EL (cell line): ENCODE data around the gene POLD1.
"Not testable (repeated sequence)": the region's sequence is repeated elsewhere in the genome, so short reads cannot be mapped to it uniquely, and the experiment has no call there.

Source experiments
- DNase-seq: peaks from one replicate; pipeline ENCODE4 v3.0.0-alpha.2; 2016

The POLD1 gene

GRCh38 chr19:50383852-50384684 lies at the start of gene POLD1:
TSS of gene POLD1 (plus strand) at chr19:50384347. CDS start at chr19:50398852, 14,505 bp downstream.
- DNase-seq, result peak; percentile 97

- DNase-seq, result no peak
Measured at GRCh38 chr19:50334741-50335421, 49.3 kb upstream of the POLD1 start.

GRCh38 chr19:50337031-50337430 lies 47.1 kb upstream of the POLD1 start:
- DNase-seq, result not testable (repeated sequence)

- DNase-seq, result no peak
Measured at GRCh38 chr19:50340331-50340730, 43.8 kb upstream of the POLD1 start.

GRCh38 chr19:50341091-50341564 lies 43.0 kb upstream of the POLD1 start:
- no peak for DNase-seq

- DNase-seq, result no peak
Measured at GRCh38 chr19:50344661-50345318, 39.4 kb upstream of the POLD1 start.

- DNase-seq, result not testable (repeated sequence)
Measured at GRCh38 chr19:50347089-50347581, 37.0 kb upstream of the POLD1 start.

- no peak for DNase-seq
Measured at GRCh38 chr19:50349277-50350057, 34.7 kb upstream of the POLD1 start.

- no peak for DNase-seq
Measured at GRCh38 chr19:50352242-50352641, 31.9 kb upstream of the POLD1 start.

GRCh38 chr19:50353487-50353880 lies 30.7 kb upstream of the POLD1 start:
- not testable (repeated sequence) for DNase-seq

GRCh38 chr19:50356691-50357177 lies 27.4 kb upstream of the POLD1 start:
- DNase-seq, result no peak

- DNase-seq, result peak; percentile 68
Measured at GRCh38 chr19:50357178-50358100, 26.7 kb upstream of the POLD1 start.

- DNase-seq, result peak; percentile 14
Measured at GRCh38 chr19:50358483-50359327, 25.4 kb upstream of the POLD1 start.

- no peak for DNase-seq
Measured at GRCh38 chr19:50359328-50359818, 24.8 kb upstream of the POLD1 start.

- no peak for DNase-seq
Measured at GRCh38 chr19:50361290-50362029, 22.7 kb upstream of the POLD1 start.

- no peak for DNase-seq
Measured at GRCh38 chr19:50362030-50362412, 22.1 kb upstream of the POLD1 start.

- DNase-seq, result no peak
Measured at GRCh38 chr19:50362656-50363424, 21.3 kb upstream of the POLD1 start.
